ENCODE results near the gene TGFBR1.
"Not testable (repeated sequence)": the region's sequence is repeated elsewhere in the genome, so short reads cannot be mapped to it uniquely, and the experiment has no call there.

The TGFBR1 gene

DNA sequence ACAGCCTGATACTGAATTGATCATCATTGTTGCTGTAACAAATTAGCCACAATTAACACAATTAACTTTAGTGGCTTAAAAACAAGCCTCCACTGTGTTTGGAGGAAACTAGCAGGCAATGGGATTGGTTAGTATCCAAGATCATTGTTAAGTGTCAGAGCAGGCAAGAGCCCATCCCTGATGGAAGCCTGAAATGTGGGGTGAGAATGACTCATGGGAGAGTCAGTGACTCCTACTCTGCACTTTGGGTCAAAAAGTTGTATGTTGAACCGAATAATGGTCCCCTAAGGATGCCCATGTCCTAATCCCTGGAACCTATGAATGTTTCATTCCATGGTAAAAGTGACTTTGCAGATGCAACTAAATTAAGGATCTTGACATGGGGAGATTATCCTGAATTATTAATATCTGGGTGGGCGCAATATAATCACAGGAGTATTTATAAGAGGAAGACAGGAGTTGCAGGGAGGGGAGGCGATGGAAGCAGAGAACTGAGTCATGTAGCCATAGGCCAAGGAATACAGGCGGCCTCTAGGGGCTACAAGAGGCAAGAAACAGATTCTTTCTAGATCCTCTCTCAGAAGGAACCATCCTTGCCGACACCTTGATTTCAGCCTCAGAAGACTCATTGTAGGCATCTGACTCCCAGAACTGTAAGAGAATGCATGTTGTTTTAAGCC lies 88.0 kb downstream of the TGFBR1 start:
- DNase-seq, result no peak

DNA sequence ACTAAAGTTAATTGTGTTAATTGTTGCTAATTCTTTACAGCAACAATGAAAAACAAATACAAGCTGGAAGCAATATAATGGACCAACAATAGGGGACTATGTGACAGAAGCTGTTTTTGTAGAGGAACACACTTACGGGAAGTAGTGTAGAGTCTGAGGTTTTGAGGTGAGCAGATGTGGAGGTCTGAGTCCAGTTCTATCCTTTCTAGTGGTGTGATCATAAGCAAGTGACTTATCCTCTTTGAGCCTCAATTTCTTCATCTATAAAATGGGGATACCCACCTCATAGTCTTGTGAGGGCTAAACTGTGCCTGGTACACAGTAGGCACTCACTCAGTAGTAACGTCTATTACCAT lies 88.5 kb downstream of the TGFBR1 start:
- DNase-seq, result no peak

DNA sequence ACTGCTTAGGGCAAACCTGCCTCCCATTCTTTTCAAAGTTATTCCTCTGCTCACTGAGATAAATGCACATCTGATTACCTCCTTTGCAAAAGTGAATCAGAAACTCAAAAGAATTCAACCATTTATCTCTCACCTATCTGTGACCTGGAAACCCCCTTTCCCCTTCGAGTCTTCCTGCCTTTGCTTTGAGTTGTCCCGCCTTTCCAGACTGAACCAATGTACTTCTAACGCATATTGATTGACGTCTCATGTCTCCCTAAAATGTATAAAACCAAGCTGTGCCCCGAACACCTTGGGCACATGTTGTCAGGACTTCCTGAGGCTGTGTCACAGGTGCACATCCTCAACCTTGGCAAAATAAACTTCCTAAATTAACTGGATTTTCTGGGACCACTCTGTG lies 91.6 kb downstream of the TGFBR1 start:
- DNase-seq, result not testable (repeated sequence)

DNA sequence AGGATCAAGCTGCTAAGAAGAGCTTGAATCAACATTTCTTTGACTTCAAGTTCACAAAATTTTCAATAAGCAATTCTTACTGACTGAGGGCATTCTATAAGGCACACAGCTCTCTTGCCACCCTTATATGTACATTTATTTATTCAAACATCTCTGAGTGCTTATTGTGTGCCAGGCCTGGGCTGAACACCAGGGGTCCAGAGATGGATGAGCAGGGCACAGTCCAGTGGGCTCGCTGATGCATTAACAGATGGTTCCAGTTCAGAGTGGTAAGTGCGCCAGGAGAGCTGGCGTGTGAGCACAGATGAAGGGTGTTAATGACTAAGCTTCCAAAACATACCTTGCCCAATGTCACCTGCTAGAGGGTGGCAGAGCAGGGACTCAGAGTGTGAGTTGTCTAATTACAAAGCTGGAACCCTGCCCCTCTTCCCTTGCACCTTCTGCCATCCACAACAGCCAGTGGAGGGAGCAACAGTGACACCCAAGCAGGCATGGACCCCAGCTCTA lies 92.3 kb downstream of the TGFBR1 start:
- no peak for DNase-seq

DNA sequence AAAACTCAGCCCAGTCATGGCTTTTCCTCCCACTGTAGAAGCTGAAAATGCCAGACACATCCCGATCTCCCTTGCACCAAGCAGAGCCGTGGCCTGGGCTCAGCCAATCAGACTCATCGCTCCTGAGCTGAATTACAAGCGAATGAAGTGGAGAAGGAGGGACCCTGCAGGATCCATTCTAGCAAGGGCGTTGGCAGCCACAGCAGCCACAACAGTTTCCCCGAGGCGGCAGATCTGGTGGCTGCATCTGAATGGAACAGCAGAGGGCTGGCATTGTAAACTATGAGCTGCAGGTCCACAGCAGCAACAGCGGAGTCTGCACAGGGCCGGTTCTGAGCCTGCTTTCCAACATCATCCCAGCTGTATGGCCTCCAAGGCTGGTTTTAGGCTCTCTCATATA lies 93.1 kb downstream of the TGFBR1 start:
- no peak for DNase-seq

DNA sequence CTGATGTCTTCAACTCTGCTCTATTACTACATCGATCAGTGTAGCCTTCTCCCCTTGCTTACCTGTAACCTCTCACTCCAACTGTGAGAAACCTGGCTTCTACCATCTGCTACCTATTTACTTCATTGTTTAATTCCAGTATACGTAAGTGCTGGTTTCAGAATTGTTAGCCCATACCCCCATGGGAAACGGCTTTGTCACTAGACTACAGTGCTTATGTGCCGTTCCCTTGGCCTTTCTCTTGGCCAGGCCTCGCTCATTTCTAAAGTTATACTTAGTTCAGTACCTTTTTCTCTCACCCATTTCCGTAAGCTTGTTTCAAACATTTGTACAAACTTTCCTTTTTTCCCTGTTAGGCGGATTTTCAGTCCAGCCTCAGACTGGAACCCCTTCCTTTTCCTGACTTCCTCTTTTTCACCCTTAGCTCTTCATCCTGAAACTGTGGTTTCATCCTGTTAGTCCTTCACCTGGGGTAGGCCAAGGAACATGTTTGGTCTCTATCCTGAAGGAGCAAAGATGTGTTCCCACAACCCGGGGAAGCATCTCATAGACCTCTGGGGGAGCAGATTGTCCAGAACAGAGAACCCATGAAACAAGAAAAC lies 95.1 kb downstream of the TGFBR1 start:
- no peak for DNase-seq

DNA sequence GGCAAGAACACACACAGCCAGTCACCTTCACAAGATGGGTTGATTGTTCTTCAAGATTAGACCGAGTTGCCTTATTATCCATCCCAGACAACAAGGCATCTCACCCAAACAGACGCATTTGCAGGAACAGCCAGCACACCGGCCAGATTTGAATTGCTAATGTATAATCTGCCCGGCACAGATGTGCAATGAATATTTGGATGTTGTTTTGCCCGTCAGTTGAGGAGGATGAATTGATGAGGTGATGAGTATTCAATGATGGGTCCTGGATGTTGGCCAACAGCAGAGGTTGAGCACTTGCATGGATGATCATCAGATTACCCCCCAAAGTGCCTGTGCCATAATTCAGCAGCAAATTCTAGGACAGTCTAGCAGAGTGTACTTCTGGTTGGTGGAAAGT lies 96.7 kb downstream of the TGFBR1 start:
- no peak for DNase-seq
